K562 (cell line): ENCODE data around the gene NDUFAF3. TPM values are rescaled to one million over a fixed set of nuclear protein-coding genes. Genes with fewer than 3 reads are reported as not detected.

Experiments
- BHLHE40 ChIP-seq: IDR thresholded peaks from 2 replicates; pipeline ENCODE4 v1.6.1; 2011; ENCODE audit warnings: low read length, improper control_type of control experiment
- CXXC5 ChIP-seq: fragments of 250-450 bp; sonication (Bioruptor Pico); IDR thresholded peaks from 2 replicates; pipeline ENCODE4 v1.8.0; 2022; ENCODE audit warnings: inconsistent platforms, mild to moderate bottlenecking, moderate library complexity
- ETS2 ChIP-seq: IDR thresholded peaks from 2 replicates; pipeline ENCODE4 v1.6.1; 2016; ENCODE audit warnings: borderline replicate concordance, missing genetic modification characterization, mild to moderate bottlenecking, moderate library complexity, missing compliant biosample characterization; ENCODE audit not compliant: poor library complexity, severe bottlenecking
- HDGF ChIP-seq: fragments of 450-650 bp; IDR thresholded peaks from 2 replicates; pipeline ENCODE4 v1.6.1; 2016
- MTA3 ChIP-seq: fragments of 450-650 bp; formaldehyde crosslinking; IDR thresholded peaks from 2 replicates; pipeline ENCODE4 v1.6.1; 2017; ENCODE audit warnings: mild to moderate bottlenecking, borderline replicate concordance
- POLR2A ChIP-seq: fragments of 450-650 bp; conservative IDR thresholded peaks from 2 replicates; pipeline ENCODE4 v1.6.1; 2016
- POLR2B ChIP-seq: fragments of 450-650 bp; IDR thresholded peaks from 2 replicates; pipeline ENCODE4 v1.6.1; 2018; ENCODE audit warnings: low read depth; ENCODE audit not compliant: partially characterized antibody
- SP1 ChIP-seq: sonication (generic); formaldehyde crosslinking; IDR thresholded peaks from 2 replicates; pipeline ENCODE4 v1.8.1; 2022; ENCODE audit warnings: mild to moderate bottlenecking, missing genetic modification reagents
- TAF15 ChIP-seq: fragments of 200-400 bp; formaldehyde crosslinking; IDR thresholded peaks from 2 replicates; pipeline ENCODE4 v1.6.1; 2017; ENCODE audit warnings: mild to moderate bottlenecking, low read depth, low read length, moderate library complexity
- THAP12 ChIP-seq: fragments of 250-450 bp; sonication (Bioruptor Pico); IDR thresholded peaks from 2 replicates; pipeline ENCODE4 v1.9.0; 2021; ENCODE audit warnings: mild to moderate bottlenecking, inconsistent platforms
- ZFP36 ChIP-seq: fragments of 150-350 bp; IDR thresholded peaks from 2 replicates; pipeline ENCODE4 v1.6.1; 2018; ENCODE audit warnings: low read length, low read depth; ENCODE audit not compliant: partially characterized antibody
- ZNF239 ChIP-seq: fragments of 250-450 bp; sonication (Bioruptor Pico); IDR thresholded peaks from 2 replicates; pipeline ENCODE4 v1.4.0; 2020; ENCODE audit warnings: mild to moderate bottlenecking
- ZNF561 ChIP-seq: fragments of 450-650 bp; formaldehyde crosslinking; conservative IDR thresholded peaks from 2 replicates; pipeline ENCODE4 v1.4.0; 2020; ENCODE audit warnings: mild to moderate bottlenecking, moderate library complexity
- ZNF699 ChIP-seq: fragments of 250-450 bp; sonication (Bioruptor Pico); IDR thresholded peaks from 2 replicates; pipeline ENCODE4 v1.8.0; 2021; ENCODE audit warnings: mild to moderate bottlenecking, moderate library complexity; ENCODE audit not compliant: insufficient replicate concordance
- polyA plus RNA-seq, 8 experiments: library from polyadenylated mRNA; depleted of rRNA in 4 of 8; stranded (reverse) in 5 of 8; unstranded in 3 of 8; fragments of >200 nt; fragmentation: Nextera tagmentation in 2 of 8; fragmentation: Illumina TruSeq in 1 of 8; extraction: Ambion mirVana in 2 of 8; extraction: Trizol in 1 of 8; gene quantifications; 2 replicates each; pipeline versions ENCODE4 v1.2.1 to v1.2.3, GENCODE V29; 2011 to 2014; ENCODE audit warnings: inconsistent platforms in 1 of 8, missing spikeins in 1 of 8
- total RNA-seq, 7 experiments: library from RNA; depleted of rRNA in 6 of 7; stranded (reverse); fragments of >200 nt in 6 of 7; fragmentation: Illumina TruSeq in 2 of 7; extraction: Trizol in 2 of 7; gene quantifications; 2 replicates each; pipeline versions ENCODE4 v1.2.1 to v1.2.3, GENCODE V29; 2011 to 2021; ENCODE audit warnings: low replicate concordance in 1 of 7
- TF ChIP-seq, protein P1 (sequence below): fragments of 250-450 bp; sonication (Bioruptor Pico); IDR thresholded peaks from 2 replicates; pipeline ENCODE4 v1.4.0; 2020; ENCODE audit warnings: mild to moderate bottlenecking, moderate library complexity, borderline replicate concordance
- TF ChIP-seq, protein P2 (sequence below): fragments of 450-650 bp; IDR thresholded peaks from 2 replicates; pipeline ENCODE4 v1.6.1; 2017; ENCODE audit warnings: antibody characterized with exemption
- TF ChIP-seq, protein P3 (sequence below): fragments of 450-650 bp; formaldehyde crosslinking; conservative IDR thresholded peaks from 2 replicates; pipeline ENCODE4 v1.4.0; 2022; ENCODE audit warnings: mild to moderate bottlenecking, missing genetic modification characterization

The NDUFAF3 gene
- total and polyA plus RNA-seq, 9 of the 15 experiments (the other 6 are each of a cell fraction or from before 2014, with no cell fraction given) = 17.0 to 127 (median 36.3) TPM

DNA sequence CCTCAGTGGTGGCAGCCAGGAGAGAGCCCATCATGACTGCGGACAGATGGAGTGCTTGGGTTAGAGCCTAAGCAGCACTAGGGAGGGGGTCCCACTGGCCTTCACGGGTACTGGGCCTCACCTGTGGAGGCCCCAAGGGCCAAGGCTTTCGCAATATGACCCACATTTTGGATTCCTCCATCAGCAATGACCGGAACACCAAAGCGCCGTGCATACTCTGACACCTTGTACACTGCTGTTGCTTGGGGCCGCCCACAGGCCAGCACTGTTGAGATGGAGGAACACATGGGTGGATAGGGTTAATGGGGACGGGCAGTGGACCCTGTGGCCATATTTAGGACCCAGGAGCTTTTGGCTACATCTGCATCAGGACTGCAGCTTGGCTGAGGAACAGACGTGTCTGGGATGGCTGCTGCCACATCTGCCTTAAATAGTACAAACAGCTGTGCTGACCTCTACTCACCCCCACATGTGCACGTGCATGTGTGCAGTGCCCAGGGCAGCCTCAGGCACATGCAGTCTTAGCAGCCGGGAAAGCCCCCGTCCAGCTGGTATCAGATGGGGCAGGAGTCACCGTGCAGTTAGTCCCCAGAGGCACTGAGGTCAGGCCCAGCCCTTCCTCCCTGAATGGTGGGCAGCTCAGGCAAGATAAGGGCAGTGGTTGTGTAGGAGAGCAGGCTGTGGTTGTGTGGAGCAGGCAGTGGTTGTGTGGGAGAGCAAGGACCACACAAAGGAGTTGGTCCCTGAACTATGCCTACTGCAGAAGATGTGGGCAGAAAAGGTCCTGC lies 3.3 kb downstream of the NDUFAF3 start (continued):
- TF ChIP-seq, protein P1, sequence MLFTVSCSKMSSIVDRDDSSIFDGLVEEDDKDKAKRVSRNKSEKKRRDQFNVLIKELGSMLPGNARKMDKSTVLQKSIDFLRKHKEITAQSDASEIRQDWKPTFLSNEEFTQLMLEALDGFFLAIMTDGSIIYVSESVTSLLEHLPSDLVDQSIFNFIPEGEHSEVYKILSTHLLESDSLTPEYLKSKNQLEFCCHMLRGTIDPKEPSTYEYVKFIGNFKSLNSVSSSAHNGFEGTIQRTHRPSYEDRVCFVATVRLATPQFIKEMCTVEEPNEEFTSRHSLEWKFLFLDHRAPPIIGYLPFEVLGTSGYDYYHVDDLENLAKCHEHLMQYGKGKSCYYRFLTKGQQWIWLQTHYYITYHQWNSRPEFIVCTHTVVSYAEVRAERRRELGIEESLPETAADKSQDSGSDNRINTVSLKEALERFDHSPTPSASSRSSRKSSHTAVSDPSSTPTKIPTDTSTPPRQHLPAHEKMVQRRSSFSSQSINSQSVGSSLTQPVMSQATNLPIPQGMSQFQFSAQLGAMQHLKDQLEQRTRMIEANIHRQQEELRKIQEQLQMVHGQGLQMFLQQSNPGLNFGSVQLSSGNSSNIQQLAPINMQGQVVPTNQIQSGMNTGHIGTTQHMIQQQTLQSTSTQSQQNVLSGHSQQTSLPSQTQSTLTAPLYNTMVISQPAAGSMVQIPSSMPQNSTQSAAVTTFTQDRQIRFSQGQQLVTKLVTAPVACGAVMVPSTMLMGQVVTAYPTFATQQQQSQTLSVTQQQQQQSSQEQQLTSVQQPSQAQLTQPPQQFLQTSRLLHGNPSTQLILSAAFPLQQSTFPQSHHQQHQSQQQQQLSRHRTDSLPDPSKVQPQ (CRISPR knock-in tag) = no peak
- TF ChIP-seq ZNF239 (no peak), CXXC5 (no peak), BHLHE40 (peak; percentile 79), THAP12 (CRISPR knock-in tag) (no peak), ZNF561 (CRISPR knock-in tag) (no peak), POLR2B (peak; percentile 64), ETS2 (tag) (no peak), POLR2A (peak; percentile 69), ZFP36 (no peak), TAF15 (no peak), SP1 (CRISPR knock-in tag) (0 out of 2 replicates have a peak, but pooled peaks have one; percentile 16), ZNF699 (CRISPR knock-in tag) (no peak), MTA3 (no peak), HDGF (no peak)
- TF ChIP-seq, protein P2, sequence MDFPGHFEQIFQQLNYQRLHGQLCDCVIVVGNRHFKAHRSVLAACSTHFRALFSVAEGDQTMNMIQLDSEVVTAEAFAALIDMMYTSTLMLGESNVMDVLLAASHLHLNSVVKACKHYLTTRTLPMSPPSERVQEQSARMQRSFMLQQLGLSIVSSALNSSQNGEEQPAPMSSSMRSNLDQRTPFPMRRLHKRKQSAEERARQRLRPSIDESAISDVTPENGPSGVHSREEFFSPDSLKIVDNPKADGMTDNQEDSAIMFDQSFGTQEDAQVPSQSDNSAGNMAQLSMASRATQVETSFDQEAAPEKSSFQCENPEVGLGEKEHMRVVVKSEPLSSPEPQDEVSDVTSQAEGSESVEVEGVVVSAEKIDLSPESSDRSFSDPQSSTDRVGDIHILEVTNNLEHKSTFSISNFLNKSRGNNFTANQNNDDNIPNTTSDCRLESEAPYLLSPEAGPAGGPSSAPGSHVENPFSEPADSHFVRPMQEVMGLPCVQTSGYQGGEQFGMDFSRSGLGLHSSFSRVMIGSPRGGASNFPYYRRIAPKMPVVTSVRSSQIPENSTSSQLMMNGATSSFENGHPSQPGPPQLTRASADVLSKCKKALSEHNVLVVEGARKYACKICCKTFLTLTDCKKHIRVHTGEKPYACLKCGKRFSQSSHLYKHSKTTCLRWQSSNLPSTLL = no peak
- TF ChIP-seq, protein P3, sequence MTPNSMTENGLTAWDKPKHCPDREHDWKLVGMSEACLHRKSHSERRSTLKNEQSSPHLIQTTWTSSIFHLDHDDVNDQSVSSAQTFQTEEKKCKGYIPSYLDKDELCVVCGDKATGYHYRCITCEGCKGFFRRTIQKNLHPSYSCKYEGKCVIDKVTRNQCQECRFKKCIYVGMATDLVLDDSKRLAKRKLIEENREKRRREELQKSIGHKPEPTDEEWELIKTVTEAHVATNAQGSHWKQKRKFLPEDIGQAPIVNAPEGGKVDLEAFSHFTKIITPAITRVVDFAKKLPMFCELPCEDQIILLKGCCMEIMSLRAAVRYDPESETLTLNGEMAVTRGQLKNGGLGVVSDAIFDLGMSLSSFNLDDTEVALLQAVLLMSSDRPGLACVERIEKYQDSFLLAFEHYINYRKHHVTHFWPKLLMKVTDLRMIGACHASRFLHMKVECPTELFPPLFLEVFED (CRISPR knock-in tag) = peak; percentile 64; the same call in 1 of the 2 replicates
